Glomerular visceral epithelial cell (primary cell): ENCODE data around the gene MSRB1.
"Not testable (repeated sequence)": the region's sequence is repeated elsewhere in the genome, so short reads cannot be mapped to it uniquely, and the experiment has no call there.

Experiments used
- DNase-seq: peaks from one replicate; pipeline ENCODE4 v3.0.0-alpha.2; 2016; ENCODE audit errors: extremely low spot score

The MSRB1 gene

GRCh38 chr16:1915732-1916639, 27.0 kb downstream of the MSRB1 start:
- no peak for DNase-seq

DNA sequence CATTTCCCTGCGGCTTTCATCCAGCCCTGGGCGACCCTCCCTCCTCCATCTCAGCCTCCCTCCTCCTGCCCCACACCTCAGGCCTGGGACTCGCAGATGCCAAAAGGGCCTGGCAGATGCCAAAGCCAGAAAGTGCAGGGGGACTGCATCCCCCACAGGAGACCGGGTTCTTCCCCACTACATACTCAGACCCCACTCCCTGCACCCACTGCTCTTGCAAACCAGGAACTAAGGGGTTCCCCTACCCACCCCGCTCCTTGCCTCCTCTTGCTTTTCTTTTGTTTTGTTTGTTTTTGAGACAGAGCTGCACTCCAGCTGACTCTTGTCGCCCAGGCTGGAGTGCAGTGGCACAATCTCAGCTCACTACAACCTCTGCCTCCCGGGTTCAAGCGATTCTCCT, 28.0 kb downstream of the MSRB1 start:
- no peak for DNase-seq

- DNase-seq, result no peak
Measured at GRCh38 chr16:1914084-1914608, 28.9 kb downstream of the MSRB1 start.

- DNase-seq, result no peak
Measured at GRCh38 chr16:1913327-1914083, 29.5 kb downstream of the MSRB1 start.

- no peak for DNase-seq
Measured at GRCh38 chr16:1912215-1912543, 30.8 kb downstream of the MSRB1 start.

GRCh38 chr16:1911467-1912214, 31.4 kb downstream of the MSRB1 start:
- DNase-seq, result no peak

- no peak for DNase-seq
Measured at GRCh38 chr16:1909561-1910231, 33.3 kb downstream of the MSRB1 start.

DNA sequence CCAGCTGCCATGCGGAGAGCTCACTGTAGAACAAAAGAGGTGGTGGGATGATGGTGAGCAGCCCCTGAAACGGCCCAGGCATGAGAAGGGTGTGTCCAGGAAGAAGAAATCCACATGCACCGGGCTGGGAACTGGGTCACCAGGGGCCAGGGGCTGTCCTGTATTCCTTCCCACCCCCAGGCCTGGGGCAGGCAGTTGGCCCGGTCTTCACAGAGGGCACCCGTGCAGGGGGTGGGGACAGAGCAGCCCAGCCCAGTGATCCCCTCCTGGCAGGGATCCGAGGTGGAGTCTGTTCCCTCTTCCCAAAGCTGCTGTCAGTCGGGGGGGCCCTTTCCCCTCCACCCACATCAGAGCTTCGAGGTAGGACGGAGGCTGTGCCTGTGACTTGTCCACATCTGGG, 34.0 kb downstream of the MSRB1 start:
- DNase-seq, result no peak

DNA sequence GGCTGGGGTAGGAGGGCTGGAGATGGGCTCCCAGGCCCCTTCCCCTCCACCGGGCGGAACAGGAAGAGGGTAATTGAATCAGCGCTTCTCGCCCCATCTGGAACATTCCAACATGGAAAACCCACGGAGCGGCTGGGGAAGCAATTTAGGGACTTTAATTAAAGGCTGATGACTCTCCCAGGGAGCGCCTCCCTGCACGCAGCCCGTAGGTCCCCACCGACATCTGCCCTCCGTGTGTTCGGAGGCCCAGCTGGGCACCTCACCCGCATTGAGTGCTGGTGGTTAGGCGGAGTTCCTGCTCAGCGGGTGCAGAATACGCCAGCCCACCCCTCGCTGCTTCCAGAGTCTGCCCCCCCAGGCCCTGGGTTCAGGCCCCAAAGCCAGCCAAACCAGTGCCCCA, 34.8 kb downstream of the MSRB1 start:
- DNase-seq, result no peak

- DNase-seq, result no peak
Measured at GRCh38 chr16:1907226-1907860, 35.7 kb downstream of the MSRB1 start.

- DNase-seq, result no peak
Measured at GRCh38 chr16:1906846-1907165, 36.2 kb downstream of the MSRB1 start.

DNA sequence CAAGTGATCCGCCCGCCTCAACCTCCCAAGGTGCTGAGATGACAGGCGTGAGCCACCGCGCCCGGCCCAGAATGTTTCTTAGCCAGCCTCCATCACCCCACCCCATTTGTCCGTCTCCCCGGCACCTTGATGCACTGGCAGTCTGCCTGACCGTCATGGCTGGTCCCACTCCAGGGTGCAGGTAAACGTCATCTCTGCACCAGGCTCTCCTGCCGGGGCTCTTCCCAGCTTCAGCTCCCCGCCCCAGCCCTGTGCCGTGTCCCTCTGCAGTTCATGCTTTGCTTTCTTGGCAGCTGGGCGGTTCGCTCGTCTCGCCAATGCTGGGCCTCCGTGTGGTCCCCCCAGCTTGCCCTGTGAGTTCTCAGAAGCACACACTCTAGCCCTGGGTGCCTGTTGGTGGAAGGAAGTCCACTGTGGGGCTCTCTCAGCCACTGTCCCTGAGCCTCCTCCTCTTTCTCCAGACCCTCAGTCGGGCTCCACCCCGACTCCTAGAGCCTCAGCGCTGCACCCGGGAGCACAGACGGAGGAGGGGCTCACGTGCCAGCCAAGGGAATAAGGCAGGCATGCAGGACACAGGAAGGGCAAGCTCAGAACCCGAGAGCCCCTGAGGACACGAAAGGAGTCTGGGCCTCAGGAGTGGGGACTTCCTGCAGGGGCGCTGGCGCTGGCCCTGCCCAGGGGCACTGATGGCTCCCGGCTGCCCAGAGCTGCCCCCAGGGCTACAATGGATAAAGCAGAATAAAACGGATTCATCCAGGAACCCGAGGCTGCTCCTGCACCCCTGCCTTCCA, 36.7 kb downstream of the MSRB1 start:
- DNase-seq, result no peak

- DNase-seq, result no peak
Measured at GRCh38 chr16:1903845-1904840, 38.9 kb downstream of the MSRB1 start.

DNA sequence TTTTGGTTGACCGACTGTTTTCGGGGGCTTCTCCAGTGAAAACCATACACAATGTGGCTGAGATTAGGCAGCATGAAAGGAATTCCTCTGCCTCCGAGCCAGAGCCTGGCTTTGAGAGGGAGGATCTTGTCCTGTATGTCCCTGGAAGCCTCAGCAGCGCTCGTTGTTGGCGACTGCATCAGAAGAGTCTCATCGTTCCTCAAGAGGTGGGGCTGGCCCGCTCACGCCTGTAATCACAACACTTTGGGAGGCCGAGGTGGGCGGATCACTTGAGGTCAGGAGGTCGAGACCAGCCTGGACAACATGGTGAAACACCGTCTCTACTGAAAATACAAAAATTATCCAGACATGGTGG, 39.8 kb downstream of the MSRB1 start:
- no peak for DNase-seq

GRCh38 chr16:1902547-1903219, 40.3 kb downstream of the MSRB1 start:
- no peak for DNase-seq

GRCh38 chr16:1900452-1900774, 42.6 kb downstream of the MSRB1 start:
- DNase-seq, result no peak

GRCh38 chr16:1899641-1900451, 43.2 kb downstream of the MSRB1 start:
- no peak for DNase-seq

- not testable (repeated sequence) for DNase-seq
Measured at GRCh38 chr16:1897692-1898091, 45.3 kb downstream of the MSRB1 start.
